ENCODE results near the gene CDK14.
"Not testable (repeated sequence)": the region's sequence is repeated elsewhere in the genome, so short reads cannot be mapped to it uniquely, and the experiment has no call there.

Gene CDK14

GRCh38 chr7:91157579-91158320 lies 561.6 kb downstream of the CDK14 start:
- WGBS, 2 experiments, result 73 to 78% methylated on average over 5 to 6 of the region's 6 CpGs
- Histone ChIP-seq H3K36me3 (ENCODE audit: control insufficient read depth, insufficient read depth, low read length) (no peaks in the 10 kb centered on the region), H3K9me3 (ENCODE audit: control insufficient read depth, low read length) (no peaks in the 10 kb centered on the region), H3K27me3 (ENCODE audit: control insufficient read depth, insufficient read depth, low read length, poor library complexity, severe bottlenecking) (no peaks in the 10 kb centered on the region), H3K4me3 (ENCODE audit: insufficient read depth, low read depth, low read length) (no peak overlapping the region), H3K4me1 (ENCODE audit: control insufficient read depth, insufficient read depth, low read length) (no peaks in the 10 kb centered on the region), H3K27ac (ENCODE audit: insufficient read depth, low read depth, low read length, poor library complexity, severe bottlenecking) (no peak overlapping the region)

GRCh38 chr7:91162436-91162835 lies 566.3 kb downstream of the CDK14 start:
- Histone ChIP-seq H3K27me3 (ENCODE audit: control insufficient read depth, insufficient read depth, low read length, poor library complexity, severe bottlenecking) (no peaks in the 10 kb centered on the region), H3K4me1 (ENCODE audit: control insufficient read depth, insufficient read depth, low read length) (no peaks in the 10 kb centered on the region)
- 54 to 69% methylated on average over 4 to 5 of the region's 6 CpGs for WGBS, 2 experiments

GRCh38 chr7:91164506-91164905 lies 568.4 kb downstream of the CDK14 start:
- WGBS, 2 experiments, result 89 to 90% methylated on average over 2 of the region's 2 CpGs
- Histone ChIP-seq H3K9me3 (ENCODE audit: control insufficient read depth, low read length) (no peaks in the 10 kb centered on the region), H3K36me3 (ENCODE audit: control insufficient read depth, insufficient read depth, low read length) (no peaks in the 10 kb centered on the region), H3K27ac (ENCODE audit: insufficient read depth, low read depth, low read length, poor library complexity, severe bottlenecking) (no peak overlapping the region), H3K4me1 (ENCODE audit: control insufficient read depth, insufficient read depth, low read length) (peaks cover 7% of the 10 kb centered on the region), H3K27me3 (ENCODE audit: control insufficient read depth, insufficient read depth, low read length, poor library complexity, severe bottlenecking) (no peaks in the 10 kb centered on the region), H3K4me3 (ENCODE audit: insufficient read depth, low read depth, low read length) (no peak overlapping the region)

More at GRCh38 chr7:91162436-91162835, 566.3 kb downstream of the CDK14 start:
- no peaks in the 10 kb centered on the region for H3K9me3 ChIP-seq (ENCODE audit: control insufficient read depth, low read length)
- no peaks in the 10 kb centered on the region for H3K36me3 ChIP-seq (ENCODE audit: control insufficient read depth, insufficient read depth, low read length)
- no peak overlapping the region for H3K4me3 ChIP-seq (ENCODE audit: insufficient read depth, low read depth, low read length)
- H3K27ac ChIP-seq (ENCODE audit: insufficient read depth, low read depth, low read length, poor library complexity, severe bottlenecking), result no peak overlapping the region

GRCh38 chr7:91165006-91165845 lies 569.1 kb downstream of the CDK14 start:
- 84 to 86% methylated on average over 9 of the region's 9 CpGs for whole genome bisulfite sequencing, 2 experiments
- Histone ChIP-seq H3K4me1 (ENCODE audit: control insufficient read depth, insufficient read depth, low read length) (peaks cover 14% of the 10 kb centered on the region), H3K9me3 (ENCODE audit: control insufficient read depth, low read length) (no peaks in the 10 kb centered on the region), H3K27ac (ENCODE audit: insufficient read depth, low read depth, low read length, poor library complexity, severe bottlenecking) (no peak overlapping the region), H3K27me3 (ENCODE audit: control insufficient read depth, insufficient read depth, low read length, poor library complexity, severe bottlenecking) (no peaks in the 10 kb centered on the region), H3K36me3 (ENCODE audit: control insufficient read depth, insufficient read depth, low read length) (no peaks in the 10 kb centered on the region), H3K4me3 (ENCODE audit: insufficient read depth, low read depth, low read length) (no peak overlapping the region)

- Histone ChIP-seq H3K4me1 (ENCODE audit: control insufficient read depth, insufficient read depth, low read length) (peaks cover 15% of the 10 kb centered on the region), H3K9me3 (ENCODE audit: control insufficient read depth, low read length) (no peaks in the 10 kb centered on the region), H3K36me3 (ENCODE audit: control insufficient read depth, insufficient read depth, low read length) (no peaks in the 10 kb centered on the region), H3K4me3 (ENCODE audit: insufficient read depth, low read depth, low read length) (no peak overlapping the region), H3K27me3 (ENCODE audit: control insufficient read depth, insufficient read depth, low read length, poor library complexity, severe bottlenecking) (no peaks in the 10 kb centered on the region), H3K27ac (ENCODE audit: insufficient read depth, low read depth, low read length, poor library complexity, severe bottlenecking) (no peak overlapping the region)
- 78 to 90% methylated on average over 1 of the region's 1 CpG for WGBS, 2 experiments
Measured at GRCh38 chr7:91165846-91166230, 569.7 kb downstream of the CDK14 start.

- H3K4me3 ChIP-seq (ENCODE audit: insufficient read depth, low read depth, low read length), result no peak overlapping the region
- H3K27ac ChIP-seq (ENCODE audit: insufficient read depth, low read depth, low read length, poor library complexity, severe bottlenecking), result peak overlapping the region; percentile 17
- H3K27me3 ChIP-seq (ENCODE audit: control insufficient read depth, insufficient read depth, low read length, poor library complexity, severe bottlenecking), result no peaks in the 10 kb centered on the region
- H3K4me1 ChIP-seq (ENCODE audit: control insufficient read depth, insufficient read depth, low read length), result peaks cover 15% of the 10 kb centered on the region
- no peaks in the 10 kb centered on the region for H3K9me3 ChIP-seq (ENCODE audit: control insufficient read depth, low read length)
- 78 to 81% methylated on average over 11 of the region's 11 CpGs for WGBS, 2 experiments
- no peaks in the 10 kb centered on the region for H3K36me3 ChIP-seq (ENCODE audit: control insufficient read depth, insufficient read depth, low read length)
Measured at GRCh38 chr7:91168871-91169829, 573.0 kb downstream of the CDK14 start.

- Histone ChIP-seq H3K36me3 (ENCODE audit: control insufficient read depth, insufficient read depth, low read length) (no peaks in the 10 kb centered on the region), H3K9me3 (ENCODE audit: control insufficient read depth, low read length) (no peaks in the 10 kb centered on the region), H3K27me3 (ENCODE audit: control insufficient read depth, insufficient read depth, low read length, poor library complexity, severe bottlenecking) (no peaks in the 10 kb centered on the region), H3K4me1 (ENCODE audit: control insufficient read depth, insufficient read depth, low read length) (peaks cover 15% of the 10 kb centered on the region), H3K4me3 (ENCODE audit: insufficient read depth, low read depth, low read length) (no peak overlapping the region), H3K27ac (ENCODE audit: insufficient read depth, low read depth, low read length, poor library complexity, severe bottlenecking) (peak overlapping the region; percentile 36)
- WGBS, 2 experiments, result 3 to 7% methylated on average over 4 to 5 of the region's 5 CpGs
Measured at GRCh38 chr7:91169830-91170191, 573.7 kb downstream of the CDK14 start.

GRCh38 chr7:91173265-91173664 lies 577.1 kb downstream of the CDK14 start:
- not testable (repeated sequence) for H3K27me3 ChIP-seq (ENCODE audit: control insufficient read depth, insufficient read depth, low read length, poor library complexity, severe bottlenecking); H3K27ac ChIP-seq (ENCODE audit: insufficient read depth, low read depth, low read length, poor library complexity, severe bottlenecking); H3K4me3 ChIP-seq (ENCODE audit: insufficient read depth, low read depth, low read length); H3K36me3 ChIP-seq (ENCODE audit: control insufficient read depth, insufficient read depth, low read length); H3K9me3 ChIP-seq (ENCODE audit: control insufficient read depth, low read length)
- 94 to 97% methylated on average over 5 to 10 of the region's 11 CpGs for WGBS, 2 experiments
- H3K4me1 ChIP-seq (ENCODE audit: control insufficient read depth, insufficient read depth, low read length), result peaks cover 15% of the 10 kb centered on the region

- Histone ChIP-seq H3K9me3 (ENCODE audit: control insufficient read depth, low read length) (no peaks in the 10 kb centered on the region), H3K4me3 (ENCODE audit: insufficient read depth, low read depth, low read length) (no peak overlapping the region), H3K27me3 (ENCODE audit: control insufficient read depth, insufficient read depth, low read length, poor library complexity, severe bottlenecking) (no peaks in the 10 kb centered on the region), H3K36me3 (ENCODE audit: control insufficient read depth, insufficient read depth, low read length) (no peaks in the 10 kb centered on the region), H3K4me1 (ENCODE audit: control insufficient read depth, insufficient read depth, low read length) (no peaks in the 10 kb centered on the region), H3K27ac (ENCODE audit: insufficient read depth, low read depth, low read length, poor library complexity, severe bottlenecking) (no peak overlapping the region)
- 88 to 92% methylated on average over 1 of the region's 1 CpG for WGBS, 2 experiments
Measured at GRCh38 chr7:91180746-91181145, 584.6 kb downstream of the CDK14 start.

GRCh38 chr7:91181949-91182348 lies 585.8 kb downstream of the CDK14 start:
- H3K4me1 ChIP-seq (ENCODE audit: control insufficient read depth, insufficient read depth, low read length), result no peaks in the 10 kb centered on the region
- no peaks in the 10 kb centered on the region for H3K27me3 ChIP-seq (ENCODE audit: control insufficient read depth, insufficient read depth, low read length, poor library complexity, severe bottlenecking)
- no peak overlapping the region for H3K4me3 ChIP-seq (ENCODE audit: insufficient read depth, low read depth, low read length)
- H3K36me3 ChIP-seq (ENCODE audit: control insufficient read depth, insufficient read depth, low read length), result no peaks in the 10 kb centered on the region
- H3K9me3 ChIP-seq (ENCODE audit: control insufficient read depth, low read length), result no peaks in the 10 kb centered on the region
- H3K27ac ChIP-seq (ENCODE audit: insufficient read depth, low read depth, low read length, poor library complexity, severe bottlenecking), result no peak overlapping the region
